Stimulated activated effector memory CD8-positive, alpha-beta T cell treated with anti-CD3 and anti-CD28 coated beads, Interleukin-12 subunit alpha, Interleukin-12 subunit beta, amount 100 ng/mL, for 72 hours (primary cell): ENCODE data around the gene BBS5.
"Not testable (repeated sequence)": the region's sequence is repeated elsewhere in the genome, so short reads cannot be mapped to it uniquely, and the experiment has no call there.

ENCODE experiments used
- ATAC-seq: fragments of 150-1000 bp; cut with Tn5 transposase; 2 replicates; pipeline ENCODE4 v1.10.0; 2021
- DNase-seq, 2 donors: peaks; one replicate each; pipeline ENCODE4 v3.0.0; 2021 to 2022; ENCODE audit warnings: low spot score in 2 of 2
- H3K27ac Mint-ChIP-seq: one replicate; pipeline ENCODE4 v1.8.0; 2022; ENCODE audit warnings: mild to moderate bottlenecking, mixed read lengths
- H3K36me3 Mint-ChIP-seq: one replicate; pipeline ENCODE4 v1.8.0; 2022; ENCODE audit warnings: mild to moderate bottlenecking, mixed read lengths
- H3K4me1 Mint-ChIP-seq: one replicate; pipeline ENCODE4 v1.8.0; 2022; ENCODE audit warnings: mixed read lengths
- H3K4me3 Mint-ChIP-seq: one replicate; pipeline ENCODE4 v1.8.0; 2022; ENCODE audit warnings: mild to moderate bottlenecking, mixed read lengths
- H3K9me3 Mint-ChIP-seq: one replicate; pipeline ENCODE4 v1.8.0; 2022; ENCODE audit warnings: mixed read lengths

The BBS5 gene

DNA sequence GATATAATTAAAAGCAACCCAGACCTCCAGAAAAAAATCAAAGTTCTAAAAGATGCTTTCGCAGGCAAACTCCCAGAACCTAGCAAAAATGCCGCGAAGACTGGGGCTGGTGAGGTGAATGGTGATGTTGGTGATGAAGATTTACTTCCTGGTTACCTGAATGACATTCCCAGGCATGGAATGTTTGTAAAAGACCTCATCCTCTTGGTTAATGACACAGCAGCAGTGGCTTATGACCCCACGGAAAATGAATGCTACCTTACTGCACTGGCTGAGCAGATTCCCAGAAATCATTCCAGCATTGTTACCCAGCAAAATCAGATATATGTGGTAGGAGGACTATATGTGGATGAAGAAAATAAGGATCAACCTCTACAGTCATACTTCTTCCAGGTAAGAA lies 31.2 kb downstream of the BBS5 start:
- no peaks in the 10 kb centered on the region for H3K9me3 Mint-ChIP-seq
- DNase-seq (no peak), ATAC-seq (no peak)
- H3K4me3 Mint-ChIP-seq, result no peak overlapping the region
- no peak overlapping the region for H3K27ac Mint-ChIP-seq
- H3K36me3 Mint-ChIP-seq, result no peaks in the 10 kb centered on the region
- H3K4me1 Mint-ChIP-seq, result peaks cover 6% of the 10 kb centered on the region

DNA sequence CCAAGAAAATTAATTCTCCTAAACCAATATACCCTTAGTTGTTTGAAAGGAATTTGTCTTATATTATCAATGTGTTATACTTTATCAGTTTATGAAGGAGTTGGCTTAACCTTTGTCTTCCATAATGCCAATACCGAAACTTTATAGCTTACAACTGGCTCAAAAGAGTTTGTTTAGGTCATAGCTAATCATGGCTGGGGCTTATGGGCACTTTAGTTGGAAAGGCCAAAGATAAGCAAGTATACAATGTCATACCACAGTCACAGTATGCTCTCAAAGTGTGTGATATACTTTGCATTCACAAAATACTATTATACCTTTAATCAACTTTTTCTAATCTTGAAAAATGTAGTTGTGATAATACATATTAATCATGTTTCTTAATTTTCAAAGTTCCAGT lies 32.5 kb downstream of the BBS5 start:
- Mint-ChIP-seq H3K27ac (no peak overlapping the region), H3K4me3 (no peak overlapping the region), H3K36me3 (no peaks in the 10 kb centered on the region), H3K9me3 (no peaks in the 10 kb centered on the region), H3K4me1 (peaks cover 6% of the 10 kb centered on the region)
- no peak for ATAC-seq
- no peak for DNase-seq

DNA sequence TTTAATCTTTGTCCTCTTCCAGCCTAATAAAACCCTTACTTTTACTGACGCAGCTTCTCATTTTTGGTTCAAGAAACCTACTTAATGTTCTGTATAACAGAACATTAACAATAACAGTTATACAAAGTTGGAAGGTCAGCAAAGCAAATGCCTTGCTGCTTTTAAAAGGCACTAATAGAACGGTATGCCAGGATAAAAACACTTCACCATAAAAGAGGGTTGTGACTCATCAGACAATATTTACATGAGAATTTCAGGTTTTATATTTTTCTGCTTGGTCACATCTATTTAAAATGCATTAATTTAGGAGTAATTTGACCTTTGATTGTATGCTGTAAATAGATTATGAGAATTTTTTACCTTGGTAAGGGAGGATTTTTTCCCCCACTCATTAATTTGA lies 33.2 kb downstream of the BBS5 start:
- no peak for DNase-seq
- ATAC-seq, result no peak
- no peaks in the 10 kb centered on the region for H3K9me3 Mint-ChIP-seq

DNA sequence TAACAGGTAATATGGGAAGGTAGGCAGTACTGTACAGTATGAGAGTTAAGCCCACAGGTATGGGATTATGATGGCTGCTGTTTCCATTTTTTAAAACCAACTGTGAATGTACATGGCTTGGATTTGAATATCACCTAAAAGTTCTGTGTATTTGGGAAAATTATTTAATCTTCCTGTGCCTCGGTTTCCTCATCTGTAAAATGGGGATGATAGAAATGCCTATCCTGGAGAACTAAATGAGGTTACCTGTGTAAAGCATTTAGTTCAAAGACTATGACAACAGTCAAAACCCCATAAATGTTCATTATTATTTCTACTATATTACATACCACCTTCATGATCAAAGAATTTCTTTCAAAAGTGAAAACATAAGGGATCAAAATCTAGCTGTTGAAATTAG lies 33.8 kb downstream of the BBS5 start:
- ATAC-seq, result no peak
- H3K4me3 Mint-ChIP-seq, result no peak overlapping the region
- H3K36me3 Mint-ChIP-seq, result no peaks in the 10 kb centered on the region
- H3K9me3 Mint-ChIP-seq, result no peaks in the 10 kb centered on the region
- DNase-seq, result no peak
- no peak overlapping the region for H3K27ac Mint-ChIP-seq
- no peaks in the 10 kb centered on the region for H3K4me1 Mint-ChIP-seq

More for the DNA sequence above, 33.2 kb downstream of the BBS5 start:
- H3K27ac Mint-ChIP-seq, result no peak overlapping the region
- H3K36me3 Mint-ChIP-seq, result no peaks in the 10 kb centered on the region
- H3K4me1 Mint-ChIP-seq, result peaks cover 6% of the 10 kb centered on the region
- no peak overlapping the region for H3K4me3 Mint-ChIP-seq

DNA sequence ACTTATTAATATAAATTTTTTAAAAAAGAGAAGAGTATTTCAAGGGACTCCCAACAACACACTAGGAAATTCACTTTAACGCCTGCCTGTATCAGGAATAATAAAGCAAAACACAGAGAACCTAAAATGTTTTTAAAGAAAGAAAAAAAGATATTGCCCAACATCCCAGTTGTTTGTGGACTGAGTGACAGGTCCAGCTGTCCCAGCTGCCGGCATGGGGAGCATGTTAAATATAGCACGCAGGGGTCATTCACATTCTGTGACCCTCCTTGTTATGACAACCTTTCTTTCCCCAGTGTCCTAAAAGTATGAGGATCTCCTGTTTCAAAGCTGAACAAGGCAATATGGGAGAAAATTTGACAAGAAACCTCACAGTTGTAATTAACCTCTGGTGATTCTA lies 34.6 kb downstream of the BBS5 start:
- H3K27ac Mint-ChIP-seq, result no peak overlapping the region
- DNase-seq (no peak), ATAC-seq (no peak)
- H3K4me1 Mint-ChIP-seq, result no peaks in the 10 kb centered on the region
- H3K36me3 Mint-ChIP-seq, result no peaks in the 10 kb centered on the region
- no peak overlapping the region for H3K4me3 Mint-ChIP-seq
- H3K9me3 Mint-ChIP-seq, result no peaks in the 10 kb centered on the region

DNA sequence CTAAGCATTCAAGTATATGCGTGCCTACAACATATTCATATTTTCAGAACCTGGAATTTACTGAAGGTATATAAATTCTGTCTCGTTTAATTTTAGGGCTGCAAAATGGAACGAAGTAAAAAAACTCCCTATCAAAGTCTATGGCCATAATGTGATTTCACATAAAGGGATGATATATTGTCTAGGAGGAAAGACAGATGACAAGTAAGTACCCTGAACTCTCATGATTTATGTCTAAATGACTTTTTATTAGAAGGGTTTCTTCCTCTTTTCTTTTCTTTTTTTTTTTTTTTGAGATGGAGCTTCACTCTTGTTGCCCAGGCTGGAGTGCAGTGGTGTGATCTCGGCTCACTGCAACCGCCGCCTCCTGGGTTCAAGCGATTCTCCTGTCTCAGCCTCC lies 35.5 kb downstream of the BBS5 start:
- H3K4me1 Mint-ChIP-seq, H3K9me3 Mint-ChIP-seq, H3K36me3 Mint-ChIP-seq, DNase-seq, ATAC-seq, H3K4me3 Mint-ChIP-seq, H3K27ac Mint-ChIP-seq: not testable (repeated sequence)

DNA sequence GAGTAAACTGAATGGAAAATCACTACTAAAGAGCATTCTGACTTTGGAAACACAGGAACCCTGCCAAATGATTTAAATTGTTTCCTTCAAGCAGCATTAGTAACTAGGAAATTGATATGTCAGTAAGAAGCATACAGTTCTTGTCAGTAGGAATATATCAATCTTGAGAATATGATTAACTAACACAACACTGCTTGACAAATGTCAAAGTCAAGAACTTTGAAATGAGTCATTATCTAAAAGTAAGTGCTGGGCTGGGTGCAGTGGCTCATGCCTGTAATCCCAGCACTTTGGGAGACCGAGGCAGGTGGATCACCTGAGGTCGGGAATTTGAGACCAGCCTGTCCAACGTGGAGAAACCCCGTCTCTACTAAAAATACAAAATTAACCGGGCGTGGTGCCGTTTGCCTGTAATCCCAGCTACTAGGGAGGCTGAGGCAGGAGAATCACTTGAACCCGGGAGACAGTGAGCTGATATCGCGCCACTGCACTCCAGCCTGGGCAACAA lies 37.2 kb downstream of the BBS5 start:
- not testable (repeated sequence) for H3K36me3 Mint-ChIP-seq, DNase-seq, ATAC-seq, H3K4me3 Mint-ChIP-seq, H3K9me3 Mint-ChIP-seq, H3K27ac Mint-ChIP-seq, H3K4me1 Mint-ChIP-seq

DNA sequence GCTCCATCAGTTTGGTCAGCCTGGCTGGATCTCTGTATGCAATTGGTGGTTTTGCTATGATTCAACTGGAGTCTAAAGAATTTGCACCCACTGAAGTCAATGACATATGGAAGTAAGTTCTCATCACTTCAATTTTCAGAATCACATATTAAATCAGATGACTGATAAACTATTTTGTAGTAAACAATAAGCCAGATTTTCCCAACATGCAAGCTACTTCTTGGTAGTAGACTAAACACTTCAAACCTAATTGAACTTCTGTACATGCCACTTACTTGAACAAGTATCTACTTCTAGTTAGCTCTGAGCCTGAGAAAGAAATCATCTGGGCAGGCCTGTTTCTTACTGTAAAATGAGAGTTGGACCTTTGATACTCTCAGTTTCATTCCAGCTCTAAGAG lies 41.6 kb downstream of the BBS5 start:
- H3K27ac Mint-ChIP-seq, result no peak overlapping the region

DNA sequence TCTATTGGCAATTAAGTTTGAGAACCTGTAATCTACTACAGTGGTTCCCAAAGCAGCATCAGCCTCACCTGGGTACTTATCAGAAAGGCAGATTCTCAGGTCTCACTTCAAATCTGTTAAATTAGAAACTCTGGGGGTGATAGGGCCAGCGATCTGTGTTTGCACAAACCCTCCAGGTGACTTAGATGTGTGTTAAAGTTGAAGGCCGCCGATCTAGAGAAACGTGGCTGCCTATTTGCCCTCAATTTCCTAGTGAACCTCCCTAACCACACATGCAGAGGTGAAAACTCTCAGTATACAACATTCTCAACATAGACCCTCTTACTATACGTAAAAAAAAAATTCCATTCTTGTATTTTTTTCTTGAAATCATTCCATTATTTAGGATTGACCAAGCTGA lies 44.4 kb downstream of the BBS5 start:
- H3K4me1 Mint-ChIP-seq, result no peaks in the 10 kb centered on the region
- DNase-seq, result no peak
- no peak for ATAC-seq
- H3K27ac Mint-ChIP-seq, result no peak overlapping the region
- H3K9me3 Mint-ChIP-seq, result no peaks in the 10 kb centered on the region
- peaks cover 6% of the 10 kb centered on the region for H3K36me3 Mint-ChIP-seq
- H3K4me3 Mint-ChIP-seq, result no peak overlapping the region

More for the DNA sequence above, 41.6 kb downstream of the BBS5 start:
- H3K4me1 Mint-ChIP-seq, result no peaks in the 10 kb centered on the region
- no peaks in the 10 kb centered on the region for H3K36me3 Mint-ChIP-seq
- H3K9me3 Mint-ChIP-seq, result no peaks in the 10 kb centered on the region
- ATAC-seq, result no peak
- DNase-seq, result no peak
- H3K4me3 Mint-ChIP-seq, result no peak overlapping the region

DNA sequence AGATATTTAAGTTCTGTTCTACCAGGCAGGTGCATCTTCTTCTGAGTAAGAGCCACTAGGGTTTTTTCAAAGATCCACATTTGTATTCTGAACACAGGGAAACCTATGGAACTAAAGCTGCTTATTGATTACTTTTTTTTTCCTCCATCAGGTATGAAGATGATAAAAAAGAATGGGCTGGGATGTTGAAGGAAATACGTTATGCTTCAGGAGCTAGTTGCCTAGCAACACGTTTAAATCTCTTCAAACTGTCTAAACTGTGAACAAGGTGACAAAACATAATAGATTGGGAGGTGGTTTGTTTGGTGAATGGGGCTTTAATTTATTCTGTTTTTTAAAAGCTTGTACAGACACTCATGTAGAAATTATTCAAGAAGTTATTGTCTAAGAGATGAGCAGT lies 46.1 kb downstream of the BBS5 start:
- H3K9me3 Mint-ChIP-seq, result no peaks in the 10 kb centered on the region
- DNase-seq (no peak), ATAC-seq (no peak)
- no peak overlapping the region for H3K27ac Mint-ChIP-seq
- H3K4me3 Mint-ChIP-seq, result no peak overlapping the region
- H3K4me1 Mint-ChIP-seq, result no peaks in the 10 kb centered on the region
- peaks cover 17% of the 10 kb centered on the region for H3K36me3 Mint-ChIP-seq

DNA sequence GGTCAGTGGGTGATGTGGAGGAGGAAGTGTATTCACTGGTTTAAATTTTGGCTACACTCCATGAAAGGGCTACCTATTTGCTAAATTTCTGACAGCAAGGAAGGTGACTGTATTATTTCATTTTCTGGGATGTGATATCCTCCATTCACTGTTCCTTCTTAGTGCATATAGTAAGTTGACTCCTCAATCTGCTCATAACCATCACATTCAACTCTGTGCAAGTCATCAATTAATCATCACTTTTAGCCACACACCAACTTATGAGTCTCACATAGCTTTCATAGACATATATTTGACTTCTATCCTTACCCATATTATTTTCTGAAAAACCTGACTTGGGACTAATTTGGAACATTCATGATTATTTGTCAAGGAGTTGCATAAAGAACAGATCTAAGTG lies 47.2 kb downstream of the BBS5 start:
- DNase-seq (no peak), ATAC-seq (no peak)
- Mint-ChIP-seq H3K4me1 (no peaks in the 10 kb centered on the region), H3K4me3 (no peak overlapping the region), H3K27ac (no peak overlapping the region), H3K36me3 (peaks cover 18% of the 10 kb centered on the region), H3K9me3 (no peaks in the 10 kb centered on the region)

DNA sequence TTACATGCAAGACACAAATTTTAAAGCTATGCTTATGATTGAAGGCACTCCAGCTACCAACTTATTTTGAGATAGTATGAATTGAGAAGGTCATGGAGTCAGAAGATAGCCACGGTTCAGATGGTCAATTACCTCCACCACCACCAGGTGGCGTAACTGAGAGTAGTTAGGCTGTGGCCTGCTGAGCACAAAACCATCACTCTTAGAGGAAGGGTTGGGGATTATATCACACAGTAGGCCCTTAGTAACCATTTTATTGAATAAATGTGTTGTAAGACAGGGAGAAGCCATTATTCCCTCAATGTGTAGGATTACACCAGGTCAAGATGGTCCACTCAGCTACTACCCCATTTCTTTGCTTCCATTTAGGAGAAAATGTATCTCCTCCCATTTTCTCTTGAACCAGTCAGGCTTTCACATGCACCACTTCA lies 49.0 kb downstream of the BBS5 start:
- peak; percentile 83 for ATAC-seq
- H3K4me3 Mint-ChIP-seq, result no peak overlapping the region
- peaks cover 30% of the 10 kb centered on the region for H3K36me3 Mint-ChIP-seq
- no peak overlapping the region for H3K27ac Mint-ChIP-seq
- peak; percentile 69 to 88 for DNase-seq
- no peaks in the 10 kb centered on the region for H3K4me1 Mint-ChIP-seq
- no peaks in the 10 kb centered on the region for H3K9me3 Mint-ChIP-seq

DNA sequence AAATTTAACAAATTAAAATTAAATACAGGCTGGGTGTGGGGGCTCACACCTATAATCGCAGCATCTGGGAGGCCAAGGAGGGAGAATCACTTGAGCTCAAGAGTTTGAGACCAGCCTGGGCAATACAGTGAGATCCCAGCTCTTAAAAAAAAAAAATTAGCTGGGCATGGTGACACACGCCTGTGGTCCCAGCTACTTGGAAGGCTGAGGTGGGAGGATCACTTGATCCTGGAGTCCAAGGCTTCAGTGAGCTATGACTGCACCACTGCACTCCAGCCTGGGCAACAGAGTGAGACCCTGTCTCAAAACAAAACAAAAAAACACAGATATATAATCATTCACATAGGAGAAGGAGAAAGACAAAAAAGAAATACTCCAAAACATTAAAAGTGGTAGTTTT lies 60.2 kb downstream of the BBS5 start:
- H3K36me3 Mint-ChIP-seq, result peaks cover 66% of the 10 kb centered on the region
- not testable (repeated sequence) for H3K4me1 Mint-ChIP-seq, DNase-seq

DNA sequence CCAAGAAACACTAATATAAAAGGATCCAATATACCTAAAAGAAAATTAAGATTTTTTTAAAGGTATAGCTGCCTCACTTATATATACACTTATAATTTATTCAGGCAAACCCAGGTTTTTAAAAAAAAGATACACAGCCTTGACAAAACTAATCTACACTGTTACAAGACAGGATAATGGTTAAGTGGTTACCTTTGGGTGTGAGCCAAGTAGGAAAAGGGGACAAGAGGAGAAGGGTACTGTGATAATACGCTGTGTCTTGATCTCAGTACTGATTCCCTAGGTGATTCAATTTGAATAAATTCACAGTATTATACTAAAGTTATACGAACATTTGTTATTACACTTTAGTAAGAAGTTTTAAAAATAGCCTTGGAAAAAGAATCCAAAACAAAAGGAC lies 60.9 kb downstream of the BBS5 start:
- DNase-seq, result no peak
- ATAC-seq, result no peak
- no peaks in the 10 kb centered on the region for H3K9me3 Mint-ChIP-seq
- no peak overlapping the region for H3K4me3 Mint-ChIP-seq
- peaks cover 73% of the 10 kb centered on the region for H3K36me3 Mint-ChIP-seq
- no peak overlapping the region for H3K27ac Mint-ChIP-seq
- no peaks in the 10 kb centered on the region for H3K4me1 Mint-ChIP-seq

More for the DNA sequence above, 60.2 kb downstream of the BBS5 start:
- not testable (repeated sequence) for H3K9me3 Mint-ChIP-seq, H3K27ac Mint-ChIP-seq, H3K4me3 Mint-ChIP-seq, ATAC-seq

DNA sequence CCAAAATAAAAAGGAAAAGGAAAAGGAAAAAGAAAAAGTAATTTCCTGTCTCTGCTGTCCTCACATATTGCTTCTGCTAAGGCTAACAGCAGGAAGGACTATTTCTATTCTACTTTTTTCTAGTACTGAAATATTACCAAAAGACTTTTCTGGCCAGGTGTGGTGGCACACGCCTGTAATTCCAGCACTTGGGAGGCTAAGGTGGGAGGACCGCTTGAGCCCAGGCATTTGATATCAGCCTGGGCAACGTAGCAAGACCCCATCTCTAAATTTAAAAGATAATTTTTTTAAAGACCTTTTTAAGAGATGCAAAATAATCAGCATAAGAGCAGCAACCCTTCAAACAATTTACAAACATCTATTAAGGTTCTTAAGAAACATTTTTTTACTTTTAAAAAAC lies 63.1 kb downstream of the BBS5 start:
- H3K4me3 Mint-ChIP-seq, result no peak overlapping the region
- H3K36me3 Mint-ChIP-seq, result peaks cover 75% of the 10 kb centered on the region
- ATAC-seq, result no peak
- no peak for DNase-seq
- no peaks in the 10 kb centered on the region for H3K9me3 Mint-ChIP-seq
- no peak overlapping the region for H3K27ac Mint-ChIP-seq
- peaks cover 6% of the 10 kb centered on the region for H3K4me1 Mint-ChIP-seq

DNA sequence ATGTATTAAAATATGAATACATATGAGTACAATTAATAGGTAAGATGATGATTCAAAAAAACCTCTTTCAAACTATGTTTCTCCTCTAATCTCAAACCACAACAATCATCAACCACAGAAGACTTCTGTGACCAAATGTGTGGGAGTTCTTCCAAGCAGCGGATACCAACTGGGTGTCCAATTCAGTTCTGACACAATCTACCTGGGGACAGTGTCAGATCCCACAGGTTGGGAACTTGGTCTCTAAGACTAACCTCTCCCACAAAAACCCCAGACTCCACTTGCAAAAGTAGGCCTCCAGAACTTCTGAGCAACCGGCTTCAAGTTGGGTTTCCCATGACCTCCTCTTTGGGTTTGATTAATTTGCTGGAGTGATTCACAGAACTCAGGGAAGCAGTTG lies 67.5 kb downstream of the BBS5 start:
- ATAC-seq (no peak), DNase-seq (no peak)
- H3K4me3 Mint-ChIP-seq, result no peak overlapping the region
- peaks cover 6% of the 10 kb centered on the region for H3K4me1 Mint-ChIP-seq
- H3K9me3 Mint-ChIP-seq, result no peaks in the 10 kb centered on the region
- H3K27ac Mint-ChIP-seq, result no peak overlapping the region
- H3K36me3 Mint-ChIP-seq, result peaks cover 81% of the 10 kb centered on the region
